Bronchial epithelial cell (primary cell): ENCODE data around the gene CELSR2. TPM values are rescaled to one million over a fixed set of nuclear protein-coding genes. Genes with fewer than 3 reads are reported as not detected.

Experiments used
- DNase-seq: peaks from one replicate; pipeline ENCODE4 v3.0.0-alpha.2; 2010; ENCODE audit warnings: low read depth
- FAIRE-seq: peaks from 2 replicates; lab custom pipeline; 2011; peaks lifted over from hg19 to GRCh38; lab: Jason Lieb, UNC
- H3K27me3 ChIP-seq: 2 replicates; pipeline ENCODE4 v1.5.1; 2011; ENCODE audit warnings: low read length; ENCODE audit not compliant: control insufficient read depth, insufficient read depth
- H3K36me3 ChIP-seq: 2 replicates; pipeline ENCODE4 v1.5.1; 2011; ENCODE audit warnings: low read length; ENCODE audit not compliant: control insufficient read depth, insufficient read depth
- H3K4me3 ChIP-seq: 2 replicates; pipeline ENCODE4 v1.5.1; 2011; ENCODE audit warnings: mild to moderate bottlenecking, low read depth, low read length, control low read depth
- total RNA-seq: library from RNA; depleted of rRNA; stranded (reverse); fragments of >200 nt; gene quantifications from 2 replicates; pipeline ENCODE4 v1.2.1, GENCODE V29; 2014
- TF ChIP-seq, protein P1 (sequence below): IDR thresholded peaks from 2 replicates; pipeline ENCODE4 v1.5.1; 2011; ENCODE audit warnings: mild to moderate bottlenecking, moderate library complexity, low read length, control low read depth, inconsistent platforms; ENCODE audit not compliant: insufficient read depth, severe bottlenecking

The CELSR2 gene
- total RNA-seq, 1 donor from 2014 or later = 9.2 TPM

DNA sequence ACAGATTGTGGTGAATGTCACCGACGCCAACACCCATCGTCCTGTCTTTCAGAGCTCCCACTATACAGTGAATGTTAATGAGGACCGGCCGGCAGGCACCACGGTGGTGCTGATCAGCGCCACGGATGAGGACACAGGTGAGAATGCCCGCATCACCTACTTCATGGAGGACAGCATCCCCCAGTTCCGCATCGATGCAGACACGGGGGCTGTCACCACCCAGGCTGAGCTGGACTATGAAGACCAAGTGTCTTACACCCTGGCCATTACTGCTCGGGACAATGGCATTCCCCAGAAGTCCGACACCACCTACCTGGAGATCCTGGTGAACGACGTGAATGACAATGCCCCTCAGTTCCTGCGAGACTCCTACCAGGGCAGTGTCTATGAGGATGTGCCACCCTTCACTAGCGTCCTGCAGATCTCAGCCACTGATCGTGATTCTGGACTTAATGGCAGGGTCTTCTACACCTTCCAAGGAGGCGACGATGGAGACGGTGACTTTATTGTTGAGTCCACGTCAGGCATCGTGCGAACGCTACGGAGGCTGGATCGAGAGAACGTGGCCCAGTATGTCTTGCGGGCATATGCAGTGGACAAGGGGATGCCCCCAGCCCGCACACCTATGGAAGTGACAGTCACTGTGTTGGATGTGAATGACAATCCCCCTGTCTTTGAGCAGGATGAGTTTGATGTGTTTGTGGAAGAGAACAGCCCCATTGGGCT is 3.0 kb downstream of the CELSR2 start:
- Histone ChIP-seq H3K27me3 (no peaks in the 10 kb centered on the region), H3K4me3 (no peak overlapping the region), H3K36me3 (peaks cover 13% of the 10 kb centered on the region)
- TF ChIP-seq, protein P1, sequence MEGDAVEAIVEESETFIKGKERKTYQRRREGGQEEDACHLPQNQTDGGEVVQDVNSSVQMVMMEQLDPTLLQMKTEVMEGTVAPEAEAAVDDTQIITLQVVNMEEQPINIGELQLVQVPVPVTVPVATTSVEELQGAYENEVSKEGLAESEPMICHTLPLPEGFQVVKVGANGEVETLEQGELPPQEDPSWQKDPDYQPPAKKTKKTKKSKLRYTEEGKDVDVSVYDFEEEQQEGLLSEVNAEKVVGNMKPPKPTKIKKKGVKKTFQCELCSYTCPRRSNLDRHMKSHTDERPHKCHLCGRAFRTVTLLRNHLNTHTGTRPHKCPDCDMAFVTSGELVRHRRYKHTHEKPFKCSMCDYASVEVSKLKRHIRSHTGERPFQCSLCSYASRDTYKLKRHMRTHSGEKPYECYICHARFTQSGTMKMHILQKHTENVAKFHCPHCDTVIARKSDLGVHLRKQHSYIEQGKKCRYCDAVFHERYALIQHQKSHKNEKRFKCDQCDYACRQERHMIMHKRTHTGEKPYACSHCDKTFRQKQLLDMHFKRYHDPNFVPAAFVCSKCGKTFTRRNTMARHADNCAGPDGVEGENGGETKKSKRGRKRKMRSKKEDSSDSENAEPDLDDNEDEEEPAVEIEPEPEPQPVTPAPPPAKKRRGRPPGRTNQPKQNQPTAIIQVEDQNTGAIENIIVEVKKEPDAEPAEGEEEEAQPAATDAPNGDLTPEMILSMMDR = no peak
- FAIRE-seq (no peak), DNase-seq (no peak)

DNA sequence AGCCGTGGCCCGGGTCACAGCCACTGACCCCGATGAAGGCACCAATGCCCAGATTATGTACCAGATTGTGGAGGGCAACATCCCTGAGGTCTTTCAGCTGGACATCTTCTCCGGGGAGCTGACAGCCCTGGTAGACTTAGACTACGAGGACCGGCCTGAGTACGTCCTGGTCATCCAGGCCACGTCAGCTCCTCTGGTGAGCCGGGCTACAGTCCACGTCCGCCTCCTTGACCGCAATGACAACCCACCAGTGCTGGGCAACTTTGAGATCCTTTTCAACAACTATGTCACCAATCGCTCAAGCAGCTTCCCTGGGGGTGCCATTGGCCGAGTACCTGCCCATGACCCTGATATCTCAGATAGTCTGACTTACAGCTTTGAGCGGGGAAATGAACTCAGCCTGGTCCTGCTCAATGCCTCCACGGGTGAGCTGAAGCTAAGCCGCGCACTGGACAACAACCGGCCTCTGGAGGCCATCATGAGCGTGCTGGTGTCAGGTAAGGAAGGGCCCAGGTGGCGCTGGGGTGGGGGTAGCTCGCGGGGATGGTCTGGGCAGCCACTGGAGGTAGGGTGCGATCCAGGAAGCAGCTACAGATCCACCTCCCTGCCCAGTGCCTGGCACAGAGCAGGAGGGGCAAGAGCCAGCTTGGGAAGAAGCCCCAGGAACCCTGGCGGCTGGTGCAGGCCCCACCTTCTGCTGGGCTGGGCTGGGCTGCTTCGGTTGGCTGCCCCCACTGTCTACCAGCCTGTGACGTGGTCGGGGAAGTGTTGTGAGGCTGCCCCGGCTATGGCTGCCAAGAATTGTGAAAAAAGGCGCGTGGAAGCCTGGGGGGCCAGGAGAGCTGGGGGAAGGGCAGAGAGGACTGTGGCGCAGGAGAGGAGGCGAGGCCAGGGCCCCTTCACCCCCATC is 3.8 kb downstream of the CELSR2 start:
- peak overlapping the region; percentile 34 for H3K4me3 ChIP-seq
- TF ChIP-seq, protein P1 = no peak
- peaks cover 13% of the 10 kb centered on the region for H3K36me3 ChIP-seq
- DNase-seq = no peak
- H3K27me3 ChIP-seq = no peaks in the 10 kb centered on the region
- no peak for FAIRE-seq

DNA sequence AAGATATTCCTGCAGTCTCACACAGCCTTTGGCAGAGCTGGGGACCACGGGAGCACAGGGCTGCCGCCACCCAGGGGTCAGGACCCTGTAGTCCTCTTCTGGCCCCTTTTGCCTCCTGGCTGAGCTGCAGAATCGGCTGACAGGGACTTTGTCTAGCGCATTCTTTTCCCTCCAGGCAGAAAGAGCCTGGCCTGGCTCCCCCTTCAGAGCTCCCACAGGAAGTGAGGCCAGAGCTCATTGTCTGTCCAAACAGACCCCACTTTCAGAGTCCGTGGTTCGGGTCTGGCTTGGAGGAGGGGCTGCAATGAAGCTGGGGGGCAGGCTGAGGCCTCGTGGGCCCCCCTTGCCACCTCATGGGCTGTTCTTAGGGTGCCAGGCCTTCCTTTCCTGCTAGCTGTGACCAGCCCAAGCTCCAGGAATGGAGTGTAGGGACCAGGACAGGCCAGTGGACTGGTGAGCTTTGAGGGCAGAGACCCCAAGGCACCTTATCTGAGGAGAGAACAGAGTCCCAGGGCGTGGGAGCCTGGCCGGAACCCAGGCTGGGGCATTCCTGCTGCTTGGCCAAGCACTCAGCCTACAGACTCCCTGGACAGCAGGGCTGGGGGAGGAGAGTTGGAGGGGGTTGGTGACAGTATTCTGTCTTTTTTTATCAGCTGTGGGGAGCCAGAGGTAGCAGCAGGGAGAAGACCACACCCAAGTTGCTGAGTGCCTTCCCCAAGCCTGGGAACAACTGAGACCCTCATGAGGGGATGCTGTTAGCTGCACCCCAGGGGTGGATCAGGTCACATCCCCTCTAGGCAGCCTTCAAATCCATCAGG is 4.7 kb downstream of the CELSR2 start:
- no peaks in the 10 kb centered on the region for H3K27me3 ChIP-seq
- H3K4me3 ChIP-seq = peak overlapping the region; percentile 34
- FAIRE-seq = no peak
- H3K36me3 ChIP-seq = peaks cover 17% of the 10 kb centered on the region
- TF ChIP-seq, protein P1 = no peak
- no peak for DNase-seq

- TF ChIP-seq, protein P1 = peak; percentile 17
- Histone ChIP-seq H3K4me3 (peak overlapping the region; percentile 34), H3K27me3 (no peaks in the 10 kb centered on the region), H3K36me3 (peaks cover 21% of the 10 kb centered on the region)
- FAIRE-seq (no peak), DNase-seq (no peak)
These were observed 5.3 kb downstream of the CELSR2 start for GRCh38 chr1:109254621-109255096.

DNA sequence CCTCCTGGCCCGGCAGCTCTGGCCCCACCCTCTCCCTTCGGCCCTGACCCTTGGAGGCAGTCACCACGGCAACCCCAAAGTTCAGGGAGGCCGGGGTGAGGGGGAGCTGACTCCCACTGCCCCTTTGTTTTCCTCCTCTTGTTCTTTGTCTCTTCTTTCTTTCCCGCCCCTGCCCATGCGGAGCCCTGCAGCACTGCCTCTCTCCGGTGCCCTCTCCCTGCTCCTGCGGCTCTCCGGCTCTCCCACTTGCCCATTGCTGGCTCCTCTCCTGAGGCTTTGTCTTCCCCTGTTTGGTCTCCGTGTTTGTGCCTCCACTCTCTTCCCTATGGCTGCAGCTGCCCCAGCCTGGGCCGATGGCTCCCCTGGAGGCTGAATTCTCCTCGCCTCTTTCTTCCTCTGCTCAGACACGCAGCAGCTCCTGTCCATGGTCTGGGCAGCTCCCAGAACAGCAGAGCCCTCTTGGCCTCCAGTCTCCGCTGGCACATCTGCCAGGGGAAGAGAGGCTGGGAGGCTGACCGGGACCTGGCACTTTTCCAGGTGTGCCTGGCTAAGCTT is 5.8 kb downstream of the CELSR2 start:
- Histone ChIP-seq H3K27me3 (no peaks in the 10 kb centered on the region), H3K36me3 (peaks cover 22% of the 10 kb centered on the region), H3K4me3 (peak overlapping the region; percentile 31)
- TF ChIP-seq, protein P1 = peak; percentile 43
- DNase-seq = no peak
- no peak for FAIRE-seq
